H1 (cell line): ENCODE results near the gene INKA2. TPM values are rescaled to one million over a fixed set of nuclear protein-coding genes. Genes with fewer than 3 reads are reported as not detected.

ENCODE experiments used
- CTCF ChIA-PET: fragments of 300-600 bp; sonication (Branson Sonifier 250); formaldehyde crosslinking; loops from one replicate; lab custom pipeline; 2021; ENCODE audit not compliant: partially characterized antibody; lab: Charles Lee
- POLR2A ChIA-PET: fragments of 300-600 bp; sonication (Branson Sonifier 250); formaldehyde crosslinking; loops from one replicate; lab custom pipeline; 2021; ENCODE audit warnings: inconsistent platforms; ENCODE audit not compliant: partially characterized antibody; lab: Charles Lee
- DNase-seq, 2 experiments: peaks; one replicate each; pipeline versions ENCODE4 v3.0.0 to v3.0.0-alpha.2; 2010 to 2022; ENCODE audit warnings: low spot score in 2 of 2, low read depth in 1 of 2, mixed read lengths in 1 of 2
- FAIRE-seq: peaks from 2 replicates; lab custom pipeline; 2011; peaks lifted over from hg19 to GRCh38; lab: Jason Lieb, UNC
- H2AFZ ChIP-seq: 2 replicates; pipeline ENCODE4 v1.8.1; 2012; ENCODE audit warnings: low read length, inconsistent platforms
- H2AK5ac ChIP-seq: 2 replicates; pipeline ENCODE4 v1.6.1; 2013; ENCODE audit warnings: low read depth, low read length
- H2BK120ac ChIP-seq: replicated peaks from 2 replicates; pipeline ENCODE3; 2013; ENCODE audit warnings: low read depth, low read length, inconsistent platforms
- H2BK12ac ChIP-seq: 2 replicates; pipeline ENCODE4 v1.6.1; 2013; ENCODE audit warnings: low read depth, low read length
- H2BK15ac ChIP-seq: 2 replicates; pipeline ENCODE4 v1.6.1; 2013; ENCODE audit warnings: low read length
- H2BK20ac ChIP-seq: 2 replicates; pipeline ENCODE4 v1.6.1; 2013; ENCODE audit warnings: low read length
- H2BK5ac ChIP-seq: 2 replicates; pipeline ENCODE4 v1.6.1; 2013; ENCODE audit warnings: low read depth, low read length
- H3K14ac ChIP-seq: 2 replicates; pipeline ENCODE4 v1.6.1; 2013; ENCODE audit warnings: inconsistent platforms; ENCODE audit not compliant: insufficient read length
- H3K18ac ChIP-seq: 2 replicates; pipeline ENCODE4 v1.6.1; 2013; ENCODE audit warnings: low read length; ENCODE audit errors: extremely low read depth
- H3K23ac ChIP-seq: 2 replicates; pipeline ENCODE4 v1.6.1; 2013; ENCODE audit warnings: inconsistent platforms; ENCODE audit not compliant: insufficient read length
- H3K23me2 ChIP-seq: 2 replicates; pipeline ENCODE4 v1.6.1; 2013; ENCODE audit warnings: low read depth, low read length
- H3K27ac ChIP-seq: 2 replicates; pipeline ENCODE4 v1.6.1; 2011; ENCODE audit warnings: low read depth, low read length, inconsistent platforms
- H3K27me3 ChIP-seq, 4 experiments: replicated peaks in 1 of 4; 1 replicate in 1 of 4; 2 replicates in 3 of 4; pipeline versions ENCODE4 v1.6.1 to v1.8.1; 2011 to 2013; ENCODE audit warnings: low read length in 3 of 4, mild to moderate bottlenecking in 3 of 4, inconsistent platforms in 2 of 4, mixed read lengths in 2 of 4, moderate library complexity in 1 of 4; ENCODE audit not compliant: control insufficient read depth in 3 of 4, insufficient read depth in 3 of 4; ENCODE audit errors: extremely low read depth in 1 of 4
- H3K36me3 ChIP-seq, 4 experiments: 2 replicates each; pipeline versions ENCODE4 v1.6.1 to v1.8.1; 2011 to 2013; ENCODE audit warnings: mild to moderate bottlenecking in 4 of 4, low read length in 3 of 4, moderate library complexity in 2 of 4, control low read depth in 1 of 4, inconsistent platforms in 1 of 4; ENCODE audit not compliant: insufficient read depth in 4 of 4, control insufficient read depth in 2 of 4
- H3K4ac ChIP-seq: replicated peaks from 2 replicates; pipeline ENCODE3; 2013; ENCODE audit warnings: low read length, low read depth, mixed read lengths, inconsistent platforms; ENCODE audit not compliant: insufficient read length
- H3K4me1 ChIP-seq, 4 experiments: replicated peaks in 1 of 4; 1 replicate in 1 of 4; 2 replicates in 3 of 4; pipeline versions ENCODE4 v1.6.1 to v1.8.1; 2011 to 2013; ENCODE audit warnings: low read length in 3 of 4, inconsistent platforms in 2 of 4, mixed read lengths in 1 of 4; ENCODE audit not compliant: insufficient read depth in 4 of 4, control insufficient read depth in 3 of 4
- H3K4me2 ChIP-seq, 2 experiments: 2 replicates each; pipeline versions ENCODE4 v1.6.1 to v1.8.1; 2011 to 2013; ENCODE audit warnings: low read depth in 2 of 2, low read length in 2 of 2, control low read depth in 1 of 2, inconsistent platforms in 1 of 2, mild to moderate bottlenecking in 1 of 2; ENCODE audit not compliant: insufficient read depth in 1 of 2
- H3K4me3 ChIP-seq, 4 experiments: fragments of 200-600, 300-600 bp in 1 of 4; sonication (generic), shearing (Covaris generic), sonication (Bioruptor Twin) in 1 of 4; 2 replicates each; pipeline versions ENCODE4 v1.5.1 to v1.8.1; 2011 to 2016; ENCODE audit warnings: low read length in 4 of 4, low read depth in 3 of 4, control low read depth in 2 of 4, inconsistent platforms in 2 of 4, mild to moderate bottlenecking in 2 of 4, mixed read lengths in 1 of 4, moderate library complexity in 1 of 4; ENCODE audit not compliant: insufficient read depth in 2 of 4; ENCODE audit errors: extremely low read depth in 1 of 4
- H3K56ac ChIP-seq: replicated peaks from 2 replicates; pipeline ENCODE3; 2013; ENCODE audit warnings: low read depth, mild to moderate bottlenecking, mixed read lengths, low read length, inconsistent platforms; ENCODE audit not compliant: insufficient read length
- H3K79me1 ChIP-seq: 2 replicates; pipeline ENCODE4 v1.6.1; 2013; ENCODE audit warnings: low read depth, low read length, control low read depth
- H3K79me2 ChIP-seq, 2 experiments: 2 replicates each; pipeline versions ENCODE4 v1.6.1 to v1.8.1; 2012 to 2013; ENCODE audit warnings: low read length in 2 of 2, mild to moderate bottlenecking in 2 of 2, inconsistent platforms in 1 of 2; ENCODE audit not compliant: insufficient read depth in 2 of 2, control insufficient read depth in 1 of 2
- H3K9ac ChIP-seq, 4 experiments: replicated peaks in 1 of 4; 1 replicate in 1 of 4; 2 replicates in 3 of 4; pipeline versions ENCODE4 v1.6.1 to v1.8.1; 2011 to 2013; ENCODE audit warnings: low read depth in 3 of 4, low read length in 3 of 4, control low read depth in 2 of 4, mild to moderate bottlenecking in 2 of 4, moderate library complexity in 2 of 4, inconsistent platforms in 1 of 4; ENCODE audit errors: extremely low read depth in 1 of 4
- H3K9me3 ChIP-seq, 2 experiments: 2 replicates each; pipeline versions ENCODE4 v1.6.1 to v1.8.1; 2012 to 2013; ENCODE audit warnings: mild to moderate bottlenecking in 2 of 2, moderate library complexity in 2 of 2, control low read depth in 1 of 2, inconsistent platforms in 1 of 2, low read depth in 1 of 2, low read length in 1 of 2, mixed read lengths in 1 of 2; ENCODE audit not compliant: insufficient read depth in 2 of 2
- H4K20me1 ChIP-seq, 2 experiments: replicated peaks in 1 of 2; 2 replicates each; pipeline versions ENCODE3 to v1.8.1; 2011 to 2013; ENCODE audit warnings: inconsistent platforms in 2 of 2, low read length in 2 of 2, mild to moderate bottlenecking in 1 of 2; ENCODE audit not compliant: insufficient read depth in 2 of 2, control insufficient read depth in 1 of 2
- H4K5ac ChIP-seq: 2 replicates; pipeline ENCODE4 v1.6.1; 2013; ENCODE audit warnings: low read length, low read depth, mixed read lengths, inconsistent platforms; ENCODE audit not compliant: insufficient read length
- H4K8ac ChIP-seq: 2 replicates; pipeline ENCODE4 v1.8.0; 2013; ENCODE audit warnings: mild to moderate bottlenecking, moderate library complexity, low read length, inconsistent platforms; ENCODE audit not compliant: insufficient read depth; ENCODE audit errors: extremely low read depth
- H4K91ac ChIP-seq: replicated peaks from 2 replicates; pipeline ENCODE3; 2013; ENCODE audit warnings: low read length, mixed read lengths, inconsistent platforms; ENCODE audit not compliant: insufficient read length
- CHD2 ChIP-seq: IDR thresholded peaks from 2 replicates; pipeline ENCODE4 v1.6.1; 2012; ENCODE audit warnings: low read length, improper control_type of control experiment
- EP300 ChIP-seq, 2 experiments: IDR thresholded peaks; 1 replicate in 1 of 2; 2 replicates in 1 of 2; pipeline ENCODE4 v1.6.1; 2011 to 2012; ENCODE audit warnings: low read depth in 2 of 2, low read length in 2 of 2, mild to moderate bottlenecking in 2 of 2, borderline replicate concordance in 1 of 2, inconsistent platforms in 1 of 2, moderate library complexity in 1 of 2
- NRF1 ChIP-seq: IDR thresholded peaks from 2 replicates; pipeline ENCODE4 v1.6.1; 2011; ENCODE audit warnings: mild to moderate bottlenecking, low read depth, low read length, improper control_type of control experiment
- PHF8 ChIP-seq: fragments of 200-600 bp; sonication (generic); conservative IDR thresholded peaks from 2 replicates; pipeline ENCODE4 v1.7.1; 2012; ENCODE audit warnings: low read depth, mild to moderate bottlenecking, inconsistent platforms, low read length, moderate library complexity
- POLR2A ChIP-seq, 2 experiments: IDR thresholded peaks; 1 replicate in 1 of 2; 2 replicates in 1 of 2; pipeline ENCODE4 v1.6.1; 2011; ENCODE audit warnings: low read depth in 2 of 2, low read length in 2 of 2, mild to moderate bottlenecking in 2 of 2; ENCODE audit errors: control extremely low read depth in 1 of 2
- RXRA ChIP-seq: IDR thresholded peaks from 2 replicates; pipeline ENCODE4 v1.6.1; 2011; ENCODE audit warnings: low read depth, mild to moderate bottlenecking, low read length, moderate library complexity; ENCODE audit not compliant: insufficient read depth
- SUZ12 ChIP-seq: fragments of 200-600 bp; sonication (generic); IDR thresholded peaks from 2 replicates; pipeline ENCODE4 v1.6.1; 2012; ENCODE audit warnings: mild to moderate bottlenecking, inconsistent platforms, low read length, moderate library complexity, mixed read lengths
- TAF1 ChIP-seq: IDR thresholded peaks from 2 replicates; pipeline ENCODE4 v1.6.1; 2011; ENCODE audit warnings: mild to moderate bottlenecking, low read depth, low read length
- WGBS, 2 experiments: shearing (Covaris generic) in 1 of 2; methylation state at CpG; one replicate each; pipeline versions ENCODE4 v1.1.6 to v1.1.7; 2013 to 2015; ENCODE audit warnings: low lambda C conversion rate in 2 of 2, mixed read lengths in 2 of 2, inconsistent platforms in 1 of 2, low coverage in 1 of 2, missing lambda C conversion rate in 1 of 2; ENCODE audit not compliant: insufficient replicate concordance in 2 of 2, insufficient coverage in 1 of 2, insufficient read length in 1 of 2; ENCODE audit errors: extremely low coverage in 1 of 2, missing lambda C conversion rate in 1 of 2; 5-methylcytosine and 5-hydroxymethylcytosine counted together
- polyA plus RNA-seq, 7 experiments: library from polyadenylated mRNA; depleted of rRNA in 3 of 7; stranded (reverse) in 5 of 7; unstranded in 2 of 7; fragments of >200 nt in 5 of 7; fragments of 200-250 nt in 2 of 7; gene quantifications; 1 replicate in 5 of 7; 2 replicates in 1 of 7; 4 replicates in 1 of 7; pipeline versions ENCODE4 v1.2.1 to v1.2.3, GENCODE V29; 2011 to 2013; ENCODE audit warnings: missing spikeins in 2 of 7, mixed read lengths in 2 of 7
- total RNA-seq: library from RNA; stranded (reverse); fragmentation: NEBNext Ultra II Directional; extraction: Animal tissue kit (Norgen Biotek cat#: 25700); gene quantifications from 2 replicates; pipeline ENCODE4 v1.2.1, GENCODE V29; 2021
- TF ChIP-seq, protein P1 (sequence below): IDR thresholded peaks from 2 replicates; pipeline ENCODE4 v1.6.1; 2012; ENCODE audit warnings: inconsistent platforms

INKA2 gene
- total and polyA plus RNA-seq, 2 of the 8 experiments (the other 6 are each of a cell fraction or from before 2014, with no cell fraction given): 4.2 to 11.5 TPM

DNA sequence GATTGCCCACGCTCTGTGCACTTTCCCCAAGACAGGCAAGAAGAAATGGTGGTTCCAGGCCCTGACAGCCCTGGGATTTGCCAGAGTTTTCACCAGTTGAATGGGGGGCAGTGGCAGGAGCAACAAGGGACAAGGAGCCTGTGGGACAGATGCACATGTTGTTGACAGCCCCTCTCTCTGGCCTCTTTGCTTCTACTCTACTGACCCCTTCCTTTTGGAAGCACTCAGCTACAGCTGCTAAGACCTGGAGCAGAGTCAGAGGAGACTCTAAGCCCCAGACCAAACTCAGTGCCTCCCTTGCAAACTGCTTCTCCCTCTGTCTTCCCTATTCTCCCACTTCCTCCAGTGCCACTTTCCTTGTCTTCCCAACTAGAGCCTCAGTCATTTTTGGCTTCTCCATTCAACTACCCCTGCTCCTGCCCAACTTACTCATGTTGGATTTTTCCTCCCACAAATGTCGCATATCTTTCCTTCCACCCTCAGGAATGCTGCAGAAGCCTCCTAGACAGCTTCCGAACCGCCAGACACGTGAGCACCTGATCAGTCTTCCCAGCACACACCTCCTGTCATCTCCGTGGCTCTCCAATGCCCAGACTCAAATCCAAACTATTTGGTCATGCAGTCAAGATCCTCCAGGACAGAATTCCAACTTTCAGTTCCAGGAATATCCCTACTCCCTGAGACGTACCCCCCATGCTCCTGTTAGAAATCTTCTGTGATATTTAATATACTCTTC lies 9.1 kb downstream of the INKA2 start:
- H3K27me3 ChIP-seq: no peaks in the 10 kb centered on the region; a peak in 1 of 7 replicates
- no peak overlapping the region for H3K4me2 ChIP-seq
- no peak overlapping the region for H3K14ac ChIP-seq
- H3K79me1 ChIP-seq: peaks cover 17% of the 10 kb centered on the region
- no peak for DNase-seq
- peaks cover 3% of the 10 kb centered on the region in 2 experiments for H4K20me1 ChIP-seq
- H4K5ac ChIP-seq: no peak overlapping the region
- H3K4ac ChIP-seq: no peak overlapping the region
- H2AFZ ChIP-seq: no peak overlapping the region
- H2BK120ac ChIP-seq: no peak overlapping the region
- no peak overlapping the region for H4K8ac ChIP-seq
- no peak overlapping the region for H3K9ac ChIP-seq
- H3K9me3 ChIP-seq: no peaks in the 10 kb centered on the region
- H3K4me1 ChIP-seq: peaks cover 0 to 18% (median 6%) of the 10 kb centered on the region in 4 experiments; a peak in 6 of 7 replicates
- FAIRE-seq: no peak
- peaks cover 0 to 41% of the 10 kb centered on the region in 2 experiments; a peak in 3 of 4 replicates for H3K79me2 ChIP-seq
- H2AK5ac ChIP-seq: no peak overlapping the region
- no peak overlapping the region for H3K56ac ChIP-seq
- ChIA-PET POLR2A (interaction anchor here (18.0 to 19.0 kb wide), 2 partner anchors 7 to 9 kb away, joined by 343 read pairs; partner anchors contain the start of gene INKA2), CTCF (interaction anchor here (1.5 to 42.0 kb wide), 3 partner anchors 0 to 38 kb away, joined by 3 to 1070 read pairs (median 1070); partner anchors contain the start of genes DDX20 and INKA2)
- no peak overlapping the region for H2BK5ac ChIP-seq
- H2BK12ac ChIP-seq: no peak overlapping the region
- WGBS, 2 experiments: 87% methylated on average over 7 of the region's 7 CpGs; no CpG with 5 or more reads in 1 of the 2 experiments
- no peak overlapping the region for H3K18ac ChIP-seq
- no peak overlapping the region for H2BK20ac ChIP-seq
- no peak overlapping the region for H3K27ac ChIP-seq
- H3K4me3 ChIP-seq: no peak overlapping the region
- H3K36me3 ChIP-seq: peaks cover 0 to 5% (median 2%) of the 10 kb centered on the region in 4 experiments; a peak in 4 of 8 replicates
- H4K91ac ChIP-seq: no peak overlapping the region
- H3K23me2 ChIP-seq: no peaks in the 10 kb centered on the region; the same call in 1 of the 2 replicates
- no peak overlapping the region for H3K23ac ChIP-seq
- H2BK15ac ChIP-seq: 0 out of 2 replicates have a peak overlapping the region, but pooled peaks have one; percentile 40
- TF ChIP-seq SUZ12 (no peak), PHF8 (no peak), NRF1 (no peak), POLR2A (IDR thresholded peaks at IDR 0.05; ENCODE audit: control extremely low read depth in 1 of 2, low read depth in 2 of 2, low read length in 2 of 2) (no peak), CHD2 (no peak), RXRA (no peak), EP300 (IDR thresholded peaks at IDR 0.05; ENCODE audit: borderline replicate concordance in 1 of 2, low read depth in 2 of 2, low read length in 2 of 2) (no peak), TAF1 (no peak)
- TF ChIP-seq, protein P1, sequence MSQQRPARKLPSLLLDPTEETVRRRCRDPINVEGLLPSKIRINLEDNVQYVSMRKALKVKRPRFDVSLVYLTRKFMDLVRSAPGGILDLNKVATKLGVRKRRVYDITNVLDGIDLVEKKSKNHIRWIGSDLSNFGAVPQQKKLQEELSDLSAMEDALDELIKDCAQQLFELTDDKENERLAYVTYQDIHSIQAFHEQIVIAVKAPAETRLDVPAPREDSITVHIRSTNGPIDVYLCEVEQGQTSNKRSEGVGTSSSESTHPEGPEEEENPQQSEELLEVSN: no peak
